Measurements from ENCODE around the gene TEX2. TPM values are rescaled to one million over a fixed set of nuclear protein-coding genes. Genes with fewer than 3 reads are reported as not detected.

The TEX2 gene
- total and polyA plus RNA-seq, 2 of the 13 experiments (the other 11 are each of a cell fraction or from before 2014, with no cell fraction given) = 21.4 to 37.7 TPM

DNA sequence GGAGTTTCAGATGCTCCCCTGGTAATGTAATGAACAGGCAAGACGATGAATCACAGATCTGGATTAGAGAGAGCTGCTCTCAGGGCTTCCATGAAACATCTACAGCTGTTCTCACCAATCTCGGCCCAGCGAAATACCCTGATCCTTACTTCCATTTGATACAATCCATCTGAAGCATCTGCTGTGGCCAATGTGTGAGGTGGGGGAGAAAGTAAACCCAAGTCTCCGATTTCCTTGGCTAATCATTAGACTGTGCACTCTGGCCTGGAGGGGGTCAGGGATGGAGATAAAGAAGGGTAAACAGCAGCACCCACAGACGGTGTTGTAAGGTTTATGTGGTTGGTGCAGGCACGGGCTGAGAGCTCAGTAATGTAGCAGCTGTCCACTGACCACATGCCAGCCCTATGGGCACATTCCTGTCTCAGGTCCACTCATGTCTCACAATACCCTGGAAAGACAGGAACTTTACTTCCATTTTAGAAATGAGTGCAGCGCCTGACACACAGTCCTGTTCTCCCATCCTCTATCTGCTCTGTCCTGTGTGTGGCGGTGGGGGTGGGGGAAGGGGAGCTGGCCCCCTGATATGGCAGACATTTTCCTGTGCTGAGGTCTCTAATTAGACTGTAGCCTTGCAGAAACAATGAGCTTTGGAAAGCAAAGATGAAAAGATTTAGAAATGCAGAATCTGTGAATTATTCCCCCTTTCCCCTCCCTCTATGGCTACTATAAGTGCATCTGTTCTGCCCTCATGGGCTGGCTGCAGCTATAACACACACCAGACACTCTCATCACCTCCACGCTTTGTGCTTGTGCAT is 84.8 kb downstream of the TEX2 start (continued):
- TF ChIP-seq REL (CRISPR knock-in tag; conservative IDR thresholded peaks at IDR 0.05) (no peak), KDM5B (CRISPR knock-in tag; IDR thresholded peaks at IDR 0.05; ENCODE audit: borderline replicate concordance) (peak; percentile 66; the same call in 1 of the 2 replicates), PLRG1 (conservative IDR thresholded peaks at IDR 0.05) (no peak), TEAD3 (CRISPR knock-in tag; optimal IDR thresholded peaks at IDR 0.05; ENCODE audit: borderline replicate concordance) (peak; percentile 91), GABPB1 (CRISPR knock-in tag; IDR thresholded peaks at IDR 0.05) (peak; percentile 28; the same call in 1 of the 2 replicates), RNF2 (conservative IDR thresholded peaks at IDR 0.05; ENCODE audit: low read depth) (no peak), SSRP1 (CRISPR knock-in tag; IDR thresholded peaks at IDR 0.05) (peak; percentile 51; the same call in 1 of the 2 replicates), ZNF496 (CRISPR knock-in tag; IDR thresholded peaks at IDR 0.05; ENCODE audit: insufficient replicate concordance) (no peak), ZFP1 (CRISPR knock-in tag; IDR thresholded peaks at IDR 0.05) (0 out of 2 replicates have a peak, but pooled peaks have one; percentile 18), ELF3 (CRISPR knock-in tag; IDR thresholded peaks at IDR 0.05) (peak; percentile 43; the same call in 1 of the 2 replicates), SMC3 (IDR thresholded peaks at IDR 0.05; ENCODE audit: low read length) (no peak; the same call in 1 of the 2 replicates), FOXK2 (IDR thresholded peaks at IDR 0.05) (0 out of 2 replicates have a peak, but pooled peaks have one; percentile 41), ZNF773 (CRISPR knock-in tag; IDR thresholded peaks at IDR 0.05; ENCODE audit: borderline replicate concordance) (no peak), CHD4 (IDR thresholded peaks at IDR 0.05; ENCODE audit: borderline replicate concordance, low read length) (no peak), NR2F2 (IDR thresholded peaks at IDR 0.05; ENCODE audit: borderline replicate concordance, low read depth) (peak; percentile 72; the same call in 1 of the 2 replicates)
- TF ChIP-seq, protein P1, sequence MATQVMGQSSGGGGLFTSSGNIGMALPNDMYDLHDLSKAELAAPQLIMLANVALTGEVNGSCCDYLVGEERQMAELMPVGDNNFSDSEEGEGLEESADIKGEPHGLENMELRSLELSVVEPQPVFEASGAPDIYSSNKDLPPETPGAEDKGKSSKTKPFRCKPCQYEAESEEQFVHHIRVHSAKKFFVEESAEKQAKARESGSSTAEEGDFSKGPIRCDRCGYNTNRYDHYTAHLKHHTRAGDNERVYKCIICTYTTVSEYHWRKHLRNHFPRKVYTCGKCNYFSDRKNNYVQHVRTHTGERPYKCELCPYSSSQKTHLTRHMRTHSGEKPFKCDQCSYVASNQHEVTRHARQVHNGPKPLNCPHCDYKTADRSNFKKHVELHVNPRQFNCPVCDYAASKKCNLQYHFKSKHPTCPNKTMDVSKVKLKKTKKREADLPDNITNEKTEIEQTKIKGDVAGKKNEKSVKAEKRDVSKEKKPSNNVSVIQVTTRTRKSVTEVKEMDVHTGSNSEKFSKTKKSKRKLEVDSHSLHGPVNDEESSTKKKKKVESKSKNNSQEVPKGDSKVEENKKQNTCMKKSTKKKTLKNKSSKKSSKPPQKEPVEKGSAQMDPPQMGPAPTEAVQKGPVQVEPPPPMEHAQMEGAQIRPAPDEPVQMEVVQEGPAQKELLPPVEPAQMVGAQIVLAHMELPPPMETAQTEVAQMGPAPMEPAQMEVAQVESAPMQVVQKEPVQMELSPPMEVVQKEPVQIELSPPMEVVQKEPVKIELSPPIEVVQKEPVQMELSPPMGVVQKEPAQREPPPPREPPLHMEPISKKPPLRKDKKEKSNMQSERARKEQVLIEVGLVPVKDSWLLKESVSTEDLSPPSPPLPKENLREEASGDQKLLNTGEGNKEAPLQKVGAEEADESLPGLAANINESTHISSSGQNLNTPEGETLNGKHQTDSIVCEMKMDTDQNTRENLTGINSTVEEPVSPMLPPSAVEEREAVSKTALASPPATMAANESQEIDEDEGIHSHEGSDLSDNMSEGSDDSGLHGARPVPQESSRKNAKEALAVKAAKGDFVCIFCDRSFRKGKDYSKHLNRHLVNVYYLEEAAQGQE (IDR thresholded peaks at IDR 0.05; ENCODE audit: borderline replicate concordance in 1 of 2, low read depth in 1 of 2, low read length in 2 of 2) = peak in 1 of 2 experiments; percentile 64; a peak in 1 of 4 replicates
- TF ChIP-seq, protein P2, sequence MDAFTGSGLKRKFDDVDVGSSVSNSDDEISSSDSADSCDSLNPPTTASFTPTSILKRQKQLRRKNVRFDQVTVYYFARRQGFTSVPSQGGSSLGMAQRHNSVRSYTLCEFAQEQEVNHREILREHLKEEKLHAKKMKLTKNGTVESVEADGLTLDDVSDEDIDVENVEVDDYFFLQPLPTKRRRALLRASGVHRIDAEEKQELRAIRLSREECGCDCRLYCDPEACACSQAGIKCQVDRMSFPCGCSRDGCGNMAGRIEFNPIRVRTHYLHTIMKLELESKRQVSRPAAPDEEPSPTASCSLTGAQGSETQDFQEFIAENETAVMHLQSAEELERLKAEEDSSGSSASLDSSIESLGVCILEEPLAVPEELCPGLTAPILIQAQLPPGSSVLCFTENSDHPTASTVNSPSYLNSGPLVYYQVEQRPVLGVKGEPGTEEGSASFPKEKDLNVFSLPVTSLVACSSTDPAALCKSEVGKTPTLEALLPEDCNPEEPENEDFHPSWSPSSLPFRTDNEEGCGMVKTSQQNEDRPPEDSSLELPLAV (CRISPR knock-in tag; conservative IDR thresholded peaks at IDR 0.05; ENCODE audit: low read depth) = no peak
- TF ChIP-seq, protein P3, sequence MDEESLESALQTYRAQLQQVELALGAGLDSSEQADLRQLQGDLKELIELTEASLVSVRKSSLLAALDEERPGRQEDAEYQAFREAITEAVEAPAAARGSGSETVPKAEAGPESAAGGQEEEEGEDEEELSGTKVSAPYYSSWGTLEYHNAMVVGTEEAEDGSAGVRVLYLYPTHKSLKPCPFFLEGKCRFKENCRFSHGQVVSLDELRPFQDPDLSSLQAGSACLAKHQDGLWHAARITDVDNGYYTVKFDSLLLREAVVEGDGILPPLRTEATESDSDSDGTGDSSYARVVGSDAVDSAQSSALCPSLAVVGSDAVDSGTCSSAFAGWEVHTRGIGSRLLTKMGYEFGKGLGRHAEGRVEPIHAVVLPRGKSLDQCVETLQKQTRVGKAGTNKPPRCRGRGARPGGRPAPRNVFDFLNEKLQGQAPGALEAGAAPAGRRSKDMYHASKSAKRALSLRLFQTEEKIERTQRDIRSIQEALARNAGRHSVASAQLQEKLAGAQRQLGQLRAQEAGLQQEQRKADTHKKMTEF (CRISPR knock-in tag; IDR thresholded peaks at IDR 0.05) = peak; percentile 89
- TF ChIP-seq, protein P4, sequence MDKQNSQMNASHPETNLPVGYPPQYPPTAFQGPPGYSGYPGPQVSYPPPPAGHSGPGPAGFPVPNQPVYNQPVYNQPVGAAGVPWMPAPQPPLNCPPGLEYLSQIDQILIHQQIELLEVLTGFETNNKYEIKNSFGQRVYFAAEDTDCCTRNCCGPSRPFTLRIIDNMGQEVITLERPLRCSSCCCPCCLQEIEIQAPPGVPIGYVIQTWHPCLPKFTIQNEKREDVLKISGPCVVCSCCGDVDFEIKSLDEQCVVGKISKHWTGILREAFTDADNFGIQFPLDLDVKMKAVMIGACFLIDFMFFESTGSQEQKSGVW (CRISPR knock-in tag; IDR thresholded peaks at IDR 0.05; ENCODE audit: borderline replicate concordance) = no peak
- TF ChIP-seq, protein P5, sequence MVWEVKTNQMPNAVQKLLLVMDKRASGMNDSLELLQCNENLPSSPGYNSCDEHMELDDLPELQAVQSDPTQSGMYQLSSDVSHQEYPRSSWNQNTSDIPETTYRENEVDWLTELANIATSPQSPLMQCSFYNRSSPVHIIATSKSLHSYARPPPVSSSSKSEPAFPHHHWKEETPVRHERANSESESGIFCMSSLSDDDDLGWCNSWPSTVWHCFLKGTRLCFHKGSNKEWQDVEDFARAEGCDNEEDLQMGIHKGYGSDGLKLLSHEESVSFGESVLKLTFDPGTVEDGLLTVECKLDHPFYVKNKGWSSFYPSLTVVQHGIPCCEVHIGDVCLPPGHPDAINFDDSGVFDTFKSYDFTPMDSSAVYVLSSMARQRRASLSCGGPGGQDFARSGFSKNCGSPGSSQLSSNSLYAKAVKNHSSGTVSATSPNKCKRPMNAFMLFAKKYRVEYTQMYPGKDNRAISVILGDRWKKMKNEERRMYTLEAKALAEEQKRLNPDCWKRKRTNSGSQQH (CRISPR knock-in tag; IDR thresholded peaks at IDR 0.05; ENCODE audit: low read depth) = no peak

Data from HepG2 (cell line).